SK-N-MC (cell line): Measurements from ENCODE around the gene SLC25A13.

Source experiments
- EZH2 ChIP-seq: fragments of 200-600 bp; sonication (generic); IDR thresholded peaks from one replicate; pipeline ENCODE4 v1.6.1; 2017; ENCODE audit warnings: antibody characterized with exemption
- FOXP2 ChIP-seq: optimal IDR thresholded peaks from 2 replicates; pipeline ENCODE3; 2011; ENCODE audit warnings: mild to moderate bottlenecking, moderate library complexity; ENCODE audit not compliant: insufficient read depth; ENCODE audit errors: extremely low read length, control extremely low read depth
- POLR2AphosphoS5 ChIP-seq: IDR thresholded peaks from 2 replicates; pipeline ENCODE4 v1.6.1; 2012; ENCODE audit warnings: mild to moderate bottlenecking, low read depth, low read length, borderline replicate concordance

DNA sequence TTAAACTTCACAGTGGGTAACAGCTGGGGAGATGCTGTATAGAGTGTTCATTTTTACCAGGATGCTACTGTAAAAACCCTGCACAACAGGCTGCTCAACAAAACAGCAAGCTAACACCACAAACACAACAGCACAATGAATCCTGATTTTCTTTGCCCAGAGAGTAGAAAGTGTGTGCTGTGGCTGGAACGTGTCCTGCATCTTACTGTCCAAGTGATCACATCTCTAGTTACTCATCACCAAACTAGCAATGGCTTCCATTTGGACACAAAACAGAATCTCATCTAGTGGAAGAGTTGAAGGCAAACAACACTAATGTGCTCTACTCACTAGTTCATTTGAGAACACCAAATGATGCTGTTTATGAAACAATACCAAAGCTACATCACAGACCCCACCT is 121.2 kb downstream of the SLC25A13 start:
- TF ChIP-seq POLR2AphosphoS5 (no peak), FOXP2 (no peak), EZH2 (no peak)
